Liver (tissue), 9 donors: ENCODE data around the gene FGFBP1. TPM values are rescaled to one million over a fixed set of nuclear protein-coding genes. Genes with fewer than 3 reads are reported as not detected.
A peak's percentile ranks its signal among the peaks of the same experiment; 100 is the strongest.

Experiments used
- DNase-seq: peaks from one replicate; pipeline ENCODE4 v3.0.0-alpha.2; 2017; ENCODE audit warnings: low spot score
- H3K27ac ChIP-seq, 2 donors: one replicate each; pipeline ENCODE4 v1.7.0; 2013; ENCODE audit warnings: inconsistent platforms in 2 of 2, low read length in 2 of 2, control low read depth in 1 of 2, low read depth in 1 of 2, mild to moderate bottlenecking in 1 of 2
- H3K27me3 ChIP-seq, 4 donors: one replicate each; pipeline versions ENCODE4 v1.6.1 to v1.7.0; 2013; ENCODE audit warnings: low read length in 3 of 4, inconsistent platforms in 1 of 4, mild to moderate bottlenecking in 1 of 4, moderate library complexity in 1 of 4; ENCODE audit not compliant: control insufficient read depth in 4 of 4, insufficient read depth in 4 of 4
- H3K36me3 ChIP-seq, 4 donors: one replicate each; pipeline versions ENCODE4 v1.6.1 to v1.7.0; 2013; ENCODE audit warnings: low read length in 3 of 4, mild to moderate bottlenecking in 3 of 4, low read depth in 1 of 4, moderate library complexity in 1 of 4; ENCODE audit not compliant: control insufficient read depth in 4 of 4, insufficient read depth in 3 of 4
- H3K4me1 ChIP-seq, 4 donors: one replicate each; pipeline versions ENCODE4 v1.6.1 to v1.7.0; 2013; ENCODE audit warnings: low read length in 3 of 4, mild to moderate bottlenecking in 3 of 4, moderate library complexity in 1 of 4; ENCODE audit not compliant: control insufficient read depth in 4 of 4, insufficient read depth in 4 of 4
- H3K4me3 ChIP-seq, 3 donors: one replicate each; pipeline versions ENCODE4 v1.6.1 to v1.7.0; 2013; ENCODE audit warnings: low read length in 3 of 3, control low read depth in 1 of 3, low read depth in 1 of 3, mild to moderate bottlenecking in 1 of 3
- H3K9ac ChIP-seq, 2 donors: one replicate each; pipeline ENCODE4 v1.7.0; 2013; ENCODE audit warnings: low read length in 2 of 2, mild to moderate bottlenecking in 2 of 2, moderate library complexity in 2 of 2, control low read depth in 1 of 2, low read depth in 1 of 2
- H3K9me3 ChIP-seq, 4 donors: one replicate each; pipeline versions ENCODE4 v1.6.1 to v1.7.0; 2013; ENCODE audit warnings: low read length in 3 of 4; ENCODE audit not compliant: control insufficient read depth in 4 of 4
- CTCF ChIP-seq: fragments of 150-350 bp; IDR thresholded peaks from 2 replicates; pipeline ENCODE4 v1.5.1; 2017; ENCODE audit warnings: improper control_type of control experiment, low read depth, low read length; ENCODE audit not compliant: missing input control
- FOXA1 ChIP-seq: IDR thresholded peaks from 2 replicates; pipeline ENCODE4 v1.6.1; 2016; ENCODE audit warnings: antibody characterized with exemption
- FOXA2 ChIP-seq: IDR thresholded peaks from 2 replicates; pipeline ENCODE4 v1.6.1; 2016; ENCODE audit warnings: antibody characterized with exemption
- GABPA ChIP-seq, 2 donors: IDR thresholded peaks in 1 of 2; conservative IDR thresholded peaks in 1 of 2; 2 replicates each; pipeline ENCODE4 v1.6.1; 2016; ENCODE audit warnings: antibody characterized with exemption in 2 of 2, mild to moderate bottlenecking in 1 of 2, moderate library complexity in 1 of 2
- HNF4A ChIP-seq, 2 donors: conservative IDR thresholded peaks; 2 replicates each; pipeline ENCODE4 v1.6.1; 2016; ENCODE audit warnings: antibody characterized with exemption in 2 of 2, mild to moderate bottlenecking in 2 of 2
- HNF4G ChIP-seq: IDR thresholded peaks from 2 replicates; pipeline ENCODE4 v1.6.1; 2016; ENCODE audit warnings: antibody characterized with exemption
- MAX ChIP-seq: IDR thresholded peaks from 2 replicates; pipeline ENCODE4 v1.6.1; 2016; ENCODE audit warnings: antibody characterized with exemption
- NR2F2 ChIP-seq: IDR thresholded peaks from 2 replicates; pipeline ENCODE4 v1.6.1; 2016; ENCODE audit warnings: antibody characterized with exemption
- RXRA ChIP-seq, 2 donors: IDR thresholded peaks; 2 replicates each; pipeline ENCODE4 v1.6.1; 2017 to 2018; ENCODE audit warnings: antibody characterized with exemption in 2 of 2, mild to moderate bottlenecking in 1 of 2
- SP1 ChIP-seq: IDR thresholded peaks from 2 replicates; pipeline ENCODE4 v1.6.1; 2018; ENCODE audit warnings: antibody characterized with exemption, mild to moderate bottlenecking
- TAF1 ChIP-seq: conservative IDR thresholded peaks from 2 replicates; pipeline ENCODE4 v1.6.1; 2016; ENCODE audit warnings: antibody characterized with exemption, mild to moderate bottlenecking
- YY1 ChIP-seq: IDR thresholded peaks from 2 replicates; pipeline ENCODE4 v1.6.1; 2016; ENCODE audit warnings: antibody characterized with exemption, mild to moderate bottlenecking
- WGBS: extraction: QIAGEN DNeasy Blood & Tissue Kit; methylation state at CpG from one replicate; pipeline ENCODE4 v1.1.7; 2013; 5-methylcytosine and 5-hydroxymethylcytosine counted together
- polyA plus RNA-seq, 2 donors: library from polyadenylated mRNA; stranded (reverse) in 1 of 2; unstranded in 1 of 2; fragments of 200-250 nt in 1 of 2; fragments of >200 nt in 1 of 2; fragmentation: Nextera tagmentation in 1 of 2; extraction: Ambion mirVana in 1 of 2; gene quantifications; one replicate each; pipeline versions ENCODE4 v1.2.1 to v1.2.3, GENCODE V29; 2013 to 2015
- total RNA-seq, 2 donors: library from RNA; depleted of rRNA; stranded (reverse); fragments of >200 nt; gene quantifications; one replicate each; pipeline ENCODE4 v1.2.3, GENCODE V29; 2014
- TF ChIP-seq, protein P1 (sequence below): IDR thresholded peaks from 2 replicates; pipeline ENCODE4 v1.6.1; 2016; ENCODE audit warnings: antibody characterized with exemption
- TF ChIP-seq, protein P2 (sequence below): IDR thresholded peaks from 2 replicates; pipeline ENCODE4 v1.6.1; 2016; ENCODE audit warnings: antibody characterized with exemption
- TF ChIP-seq, protein P3 (sequence below): IDR thresholded peaks from 2 replicates; pipeline ENCODE4 v1.6.1; 2016; ENCODE audit warnings: antibody characterized with exemption, mild to moderate bottlenecking
- donor health status: healthy.
- donor health status: healthy.
- donor health status: healthy.
- donor health status: healthy.
- donor health status: healthy.

Gene FGFBP1
- total and polyA plus RNA-seq, 4 donors: not detected

DNA sequence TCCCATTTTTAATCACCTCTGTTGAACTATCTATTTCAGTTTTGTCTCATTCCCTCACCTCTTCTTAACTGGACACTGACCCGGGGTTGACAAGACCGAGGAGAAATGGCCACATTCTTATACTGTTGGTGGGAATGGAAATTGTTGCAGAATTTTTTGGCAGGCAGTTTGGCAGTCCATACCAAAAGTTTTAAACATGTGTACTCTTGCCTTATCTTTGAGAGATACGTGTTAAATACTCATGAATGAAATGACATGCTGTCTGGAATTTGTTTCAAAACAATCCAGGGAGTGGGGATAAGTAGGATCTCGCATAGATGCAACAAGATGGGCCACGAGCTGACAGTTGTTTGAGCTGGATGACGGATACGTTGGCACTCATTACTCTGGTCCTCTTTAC is 12.1 kb downstream of the FGFBP1 start:
- no peak for DNase-seq
- 79% methylated on average over 7 of the region's 7 CpGs for WGBS
- TF ChIP-seq SP1 (no peak), NR2F2 (peak; percentile 11)

DNA sequence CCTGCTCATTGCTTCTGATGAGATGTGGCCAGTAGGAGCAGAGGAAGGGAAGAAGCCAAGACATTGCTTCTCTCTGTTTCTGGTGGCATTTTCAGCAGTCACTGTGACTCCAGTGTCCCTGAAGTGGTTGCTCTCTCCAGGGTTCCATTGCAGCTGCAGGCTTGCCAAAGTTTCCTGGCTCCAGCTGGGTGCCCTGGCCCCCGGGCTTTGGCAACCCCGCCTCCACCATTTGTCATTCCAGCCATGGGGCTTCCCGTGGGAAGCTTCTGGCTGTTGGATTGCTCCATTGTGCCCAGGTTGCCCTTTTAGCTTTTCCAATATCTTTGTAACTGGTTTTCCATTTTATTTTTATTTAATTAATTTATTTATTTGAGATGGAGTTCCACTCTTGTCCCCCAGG is 12.7 kb downstream of the FGFBP1 start:
- Histone ChIP-seq H3K36me3 (no peaks in the 10 kb centered on the region), H3K27me3 (no peaks in the 10 kb centered on the region), H3K4me1 (no peaks in the 10 kb centered on the region), H3K4me3 (no peak overlapping the region), H3K9me3 (no peaks in the 10 kb centered on the region), H3K9ac (no peak overlapping the region), H3K27ac (no peak overlapping the region)
- 75% methylated on average over 3 of the region's 3 CpGs for WGBS
- DNase-seq: no peak
- TF ChIP-seq, protein P1, sequence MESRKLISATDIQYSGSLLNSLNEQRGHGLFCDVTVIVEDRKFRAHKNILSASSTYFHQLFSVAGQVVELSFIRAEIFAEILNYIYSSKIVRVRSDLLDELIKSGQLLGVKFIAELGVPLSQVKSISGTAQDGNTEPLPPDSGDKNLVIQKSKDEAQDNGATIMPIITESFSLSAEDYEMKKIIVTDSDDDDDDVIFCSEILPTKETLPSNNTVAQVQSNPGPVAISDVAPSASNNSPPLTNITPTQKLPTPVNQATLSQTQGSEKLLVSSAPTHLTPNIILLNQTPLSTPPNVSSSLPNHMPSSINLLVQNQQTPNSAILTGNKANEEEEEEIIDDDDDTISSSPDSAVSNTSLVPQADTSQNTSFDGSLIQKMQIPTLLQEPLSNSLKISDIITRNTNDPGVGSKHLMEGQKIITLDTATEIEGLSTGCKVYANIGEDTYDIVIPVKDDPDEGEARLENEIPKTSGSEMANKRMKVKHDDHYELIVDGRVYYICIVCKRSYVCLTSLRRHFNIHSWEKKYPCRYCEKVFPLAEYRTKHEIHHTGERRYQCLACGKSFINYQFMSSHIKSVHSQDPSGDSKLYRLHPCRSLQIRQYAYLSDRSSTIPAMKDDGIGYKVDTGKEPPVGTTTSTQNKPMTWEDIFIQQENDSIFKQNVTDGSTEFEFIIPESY: no peak
- no peak for TF ChIP-seq CTCF
- no peak for TF ChIP-seq NR2F2
- TF ChIP-seq HNF4G: no peak
- no peak for TF ChIP-seq YY1
- no peak for TF ChIP-seq TAF1
- no peak for TF ChIP-seq FOXA1
- TF ChIP-seq MAX: no peak
- TF ChIP-seq HNF4A (conservative IDR thresholded peaks at IDR 0.05): no peak
- no peak for TF ChIP-seq RXRA (IDR thresholded peaks at IDR 0.05)
- TF ChIP-seq, protein P2, sequence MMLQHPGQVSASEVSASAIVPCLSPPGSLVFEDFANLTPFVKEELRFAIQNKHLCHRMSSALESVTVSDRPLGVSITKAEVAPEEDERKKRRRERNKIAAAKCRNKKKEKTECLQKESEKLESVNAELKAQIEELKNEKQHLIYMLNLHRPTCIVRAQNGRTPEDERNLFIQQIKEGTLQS: no peak
- TF ChIP-seq FOXA2: no peak
- TF ChIP-seq GABPA (IDR thresholded peaks at IDR 0.05 in 1 of 2, conservative IDR thresholded peaks at IDR 0.05 in 1 of 2): no peak
- TF ChIP-seq SP1: no peak

More for the DNA sequence above, 12.1 kb downstream of the FGFBP1 start:
- Histone ChIP-seq H3K9me3 (no peaks in the 10 kb centered on the region), H3K9ac (no peak overlapping the region), H3K27ac (no peak overlapping the region), H3K4me3 (no peak overlapping the region), H3K36me3 (no peaks in the 10 kb centered on the region), H3K27me3 (no peaks in the 10 kb centered on the region), H3K4me1 (no peaks in the 10 kb centered on the region)

DNA sequence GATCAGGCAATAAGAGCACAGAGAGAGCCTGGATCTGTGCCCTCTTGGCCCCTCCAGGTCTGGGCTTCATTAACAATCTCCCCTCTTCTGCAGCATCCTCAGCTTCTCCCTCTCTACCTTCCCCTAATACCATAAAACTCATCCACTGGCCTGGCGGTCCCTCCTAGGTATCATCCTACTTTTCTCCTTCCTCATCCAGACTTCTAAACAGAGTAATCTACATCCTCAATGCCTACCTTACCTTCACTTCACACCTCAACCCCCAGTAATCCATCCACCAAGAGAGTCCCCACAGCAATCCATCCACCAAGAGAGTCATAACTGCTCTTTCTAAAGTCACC is 17.0 kb downstream of the FGFBP1 start:
- WGBS: 95% methylated on average over 1 of the region's 1 CpG
- TF ChIP-seq, protein P1: no peak
- no peak for TF ChIP-seq NR2F2
- TF ChIP-seq MAX: no peak
- no peak for TF ChIP-seq CTCF
- TF ChIP-seq TAF1: no peak
- TF ChIP-seq, protein P3, sequence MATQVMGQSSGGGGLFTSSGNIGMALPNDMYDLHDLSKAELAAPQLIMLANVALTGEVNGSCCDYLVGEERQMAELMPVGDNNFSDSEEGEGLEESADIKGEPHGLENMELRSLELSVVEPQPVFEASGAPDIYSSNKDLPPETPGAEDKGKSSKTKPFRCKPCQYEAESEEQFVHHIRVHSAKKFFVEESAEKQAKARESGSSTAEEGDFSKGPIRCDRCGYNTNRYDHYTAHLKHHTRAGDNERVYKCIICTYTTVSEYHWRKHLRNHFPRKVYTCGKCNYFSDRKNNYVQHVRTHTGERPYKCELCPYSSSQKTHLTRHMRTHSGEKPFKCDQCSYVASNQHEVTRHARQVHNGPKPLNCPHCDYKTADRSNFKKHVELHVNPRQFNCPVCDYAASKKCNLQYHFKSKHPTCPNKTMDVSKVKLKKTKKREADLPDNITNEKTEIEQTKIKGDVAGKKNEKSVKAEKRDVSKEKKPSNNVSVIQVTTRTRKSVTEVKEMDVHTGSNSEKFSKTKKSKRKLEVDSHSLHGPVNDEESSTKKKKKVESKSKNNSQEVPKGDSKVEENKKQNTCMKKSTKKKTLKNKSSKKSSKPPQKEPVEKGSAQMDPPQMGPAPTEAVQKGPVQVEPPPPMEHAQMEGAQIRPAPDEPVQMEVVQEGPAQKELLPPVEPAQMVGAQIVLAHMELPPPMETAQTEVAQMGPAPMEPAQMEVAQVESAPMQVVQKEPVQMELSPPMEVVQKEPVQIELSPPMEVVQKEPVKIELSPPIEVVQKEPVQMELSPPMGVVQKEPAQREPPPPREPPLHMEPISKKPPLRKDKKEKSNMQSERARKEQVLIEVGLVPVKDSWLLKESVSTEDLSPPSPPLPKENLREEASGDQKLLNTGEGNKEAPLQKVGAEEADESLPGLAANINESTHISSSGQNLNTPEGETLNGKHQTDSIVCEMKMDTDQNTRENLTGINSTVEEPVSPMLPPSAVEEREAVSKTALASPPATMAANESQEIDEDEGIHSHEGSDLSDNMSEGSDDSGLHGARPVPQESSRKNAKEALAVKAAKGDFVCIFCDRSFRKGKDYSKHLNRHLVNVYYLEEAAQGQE: no peak
- TF ChIP-seq FOXA2: no peak
- TF ChIP-seq RXRA (IDR thresholded peaks at IDR 0.05): no peak

More for the DNA sequence above, 17.0 kb downstream of the FGFBP1 start:
- no peaks in the 10 kb centered on the region for H3K9me3 ChIP-seq
- H3K4me3 ChIP-seq: no peak overlapping the region
- peaks cover 0 to 3% (median 0%) of the 10 kb centered on the region in 4 donors for H3K27me3 ChIP-seq
- H3K4me1 ChIP-seq: no peaks in the 10 kb centered on the region
- no peak for DNase-seq
- no peaks in the 10 kb centered on the region for H3K36me3 ChIP-seq
- H3K27ac ChIP-seq: no peak overlapping the region
- H3K9ac ChIP-seq: no peak overlapping the region
